Heart right ventricle (tissue), 16 donors: ENCODE measurements around the gene UBA3. TPM values are rescaled to one million over a fixed set of nuclear protein-coding genes. Genes with fewer than 3 reads are reported as not detected.
A peak's percentile ranks its signal among the peaks of the same experiment; 100 is the strongest.

Experiments used
- ATAC-seq, 8 donors: fragments of 200-7000 bp; cut with Tn5 transposase; one replicate each; pipeline ENCODE4 v1.9.1; 2020; ENCODE audit warnings: mild to moderate bottlenecking in 8 of 8, moderate library complexity in 8 of 8, moderate number of reproducible peaks in 1 of 8
- DNase-seq, 2 donors: peaks; one replicate each; pipeline ENCODE4 v3.0.0-alpha.2; 2020
- H3K27ac ChIP-seq, 10 donors: fragments of 200-600 bp; sonication (generic) in 2 of 10; one replicate each; pipeline versions ENCODE4 v1.5.0 to v1.8.0; 2020 to 2022; ENCODE audit warnings: mild to moderate bottlenecking in 3 of 10
- H3K27me3 ChIP-seq, 7 donors: fragments of 200-600 bp; one replicate each; pipeline ENCODE4 v1.8.0; 2021 to 2022; ENCODE audit warnings: mild to moderate bottlenecking in 2 of 7
- H3K36me3 ChIP-seq, 9 donors: fragments of 200-600 bp; sonication (generic) in 1 of 9; one replicate each; pipeline versions ENCODE4 v1.5.0 to v1.8.0; 2020 to 2022; ENCODE audit warnings: mild to moderate bottlenecking in 2 of 9
- H3K4me1 ChIP-seq, 9 donors: fragments of 200-600 bp; sonication (generic) in 1 of 9; one replicate each; pipeline versions ENCODE4 v1.5.0 to v1.8.0; 2020 to 2022; ENCODE audit warnings: mild to moderate bottlenecking in 4 of 9
- H3K4me3 ChIP-seq, 10 donors: fragments of 200-600 bp; sonication (generic) in 2 of 10; one replicate each; pipeline versions ENCODE4 v1.5.0 to v1.8.0; 2020 to 2022; ENCODE audit warnings: mild to moderate bottlenecking in 7 of 10, moderate library complexity in 2 of 10
- H3K9me3 ChIP-seq, 11 donors: fragments of 200-600 bp in 10 of 11; sonication (generic) in 2 of 11; one replicate each; pipeline versions ENCODE4 v1.5.0 to v1.8.0; 2013 to 2022; ENCODE audit warnings: mild to moderate bottlenecking in 2 of 11, control low read depth in 1 of 11, moderate library complexity in 1 of 11
- CTCF ChIP-seq, 9 donors: fragments of 200-600 bp; sonication (generic) in 2 of 9; IDR thresholded peaks; one replicate each; pipeline versions ENCODE4 v1.5.0 to v1.8.0; 2021 to 2022; ENCODE audit warnings: antibody characterized with exemption in 9 of 9, mild to moderate bottlenecking in 5 of 9, moderate library complexity in 1 of 9
- WGBS, 2 donors: extraction: QIAGEN DNeasy Blood & Tissue Kit; methylation state at CpG; one replicate each; pipeline ENCODE4 v1.1.7; 2013; ENCODE audit warnings: inconsistent platforms in 1 of 2; 5-methylcytosine and 5-hydroxymethylcytosine counted together
- intact Hi-C, 10 donors: fragments of 100-400 bp; cut with DNase I; formaldehyde crosslinking; loops; one replicate each; pipeline versions ENCODE4 v1.11.1 to v1.14.2; 2022
- polyA plus RNA-seq, 2 donors: library from polyadenylated mRNA; stranded (reverse); fragments of 200-250 nt; gene quantifications; one replicate each; pipeline ENCODE4 v1.2.3, GENCODE V29; 2013
- total RNA-seq, 10 donors: library from RNA; stranded (reverse); fragmentation: NEBNext Ultra II Directional in 3 of 10; extraction: Animal tissue kit (Norgen Biotek cat#: 25700) in 3 of 10; gene quantifications; one replicate each; pipeline versions ENCODE4 v1.2.1 to v1.2.4, GENCODE V29; 2021 to 2023
- donor health status: Arrhythmogenic right ventricular cardiomyopathy.
- donor health status: ischemic (EF 13 %, LVEDD 7.1; RV severe dilation, severe dysfunction).
- donor health status: healthy with polysubstance abuse.
- donor health status: DM: no; HTN: yes; CAD: no.
- donor health status: DM: no; HTN: no; CAD: no.
- donor health status: ischemic (EF 25% LVEDD 6.9; RV normal size, moderate dysfunction).
- donor health status: ischemic (EF 25% LVEDD 5.7; RV mildly dilated, moderate dysfunction).
- donor health status: healthy.
- donor health status: DM: yes; HTN: yes; CAD: no.
- donor health status: Ischemic cardiomyopathy.
- donor health status: ischemic (EF 35%, LVEDD 5.7; RV mildly dilated, moderate dysfunction).
- donor health status: nonischemic (EF 11% LVEDD 7.7; RV severe dilation, severe dysfunction).
- donor health status: DM: yes; HTN: yes; CAD: no.
- donor health status: PGD.
- donor health status: ischemic (EF 29% LVEDD 5.4; RV normal size, mild dysfunction).
- donor health status: nonischemic (EF 23%, LVEDD 6.1; RV moderate dilation, normal function).

Gene UBA3
- total and polyA plus RNA-seq, 12 donors = 36.7 to 119 (median 86.5) TPM

GRCh38 chr3:69044608-69045007 lies 35.6 kb downstream of the UBA3 start:
- DNase-seq = no peak
- H3K9me3 ChIP-seq = no peaks in the 10 kb centered on the region
- no peak overlapping the region for H3K4me3 ChIP-seq
- ATAC-seq = no peak
- H3K4me1 ChIP-seq = peaks cover 0 to 28% (median 19%) of the 10 kb centered on the region in 9 donors
- H3K36me3 ChIP-seq = peaks cover 0 to 98% (median 55%) of the 10 kb centered on the region in 9 donors
- WGBS, 2 donors = 94 to 95% methylated on average over 2 of the region's 2 CpGs
- no peak for TF ChIP-seq CTCF (IDR thresholded peaks at IDR 0.05)
- H3K27me3 ChIP-seq = no peaks in the 10 kb centered on the region
- intact Hi-C loops = no loop called here
- H3K27ac ChIP-seq = no peak overlapping the region

- peaks cover 0 to 6% (median 0%) of the 10 kb centered on the region in 9 donors for H3K4me1 ChIP-seq
- H3K9me3 ChIP-seq = no peaks in the 10 kb centered on the region
- no peak for DNase-seq
- WGBS, 2 donors = 90 to 95% methylated on average over 7 of the region's 7 CpGs
- TF ChIP-seq CTCF (IDR thresholded peaks at IDR 0.05) = no peak
- ATAC-seq = no peak
- H3K36me3 ChIP-seq = peaks cover 0 to 100% (median 68%) of the 10 kb centered on the region in 9 donors
- H3K27ac ChIP-seq = peak overlapping the region in 1 of 10 donors; percentile 61
- no peak overlapping the region for H3K4me3 ChIP-seq
- intact Hi-C loops = no loop called here
- no peaks in the 10 kb centered on the region for H3K27me3 ChIP-seq
Observed at GRCh38 chr3:69033470-69033869, 46.7 kb downstream of the UBA3 start.

DNA sequence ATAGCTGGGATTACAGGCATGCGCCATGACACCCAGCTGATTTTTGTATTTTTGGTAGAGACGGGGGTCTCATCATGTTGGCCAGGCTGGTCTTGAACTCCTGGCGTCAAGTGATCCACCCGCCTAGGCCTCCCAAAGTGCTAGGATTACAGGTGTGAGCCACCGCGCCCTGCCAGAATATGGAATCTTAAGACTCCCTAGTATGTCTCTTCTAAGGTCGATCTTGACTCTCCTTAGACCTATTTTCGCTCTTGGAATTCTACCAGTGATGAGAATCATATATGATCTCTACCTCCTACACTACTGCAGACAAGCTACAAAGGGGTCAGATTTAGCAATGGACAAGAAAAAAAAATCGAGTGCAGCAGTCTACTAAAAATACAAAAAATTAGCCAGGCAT lies 47.4 kb downstream of the UBA3 start:
- DNase-seq (no peak), ATAC-seq (no peak)
- Histone ChIP-seq H3K9me3 (no peaks in the 10 kb centered on the region), H3K4me3 (no peak overlapping the region), H3K27me3 (no peaks in the 10 kb centered on the region), H3K4me1 (peaks cover 0 to 6% (median 0%) of the 10 kb centered on the region in 9 donors), H3K27ac (peak overlapping the region in 1 of 10 donors; percentile 33), H3K36me3 (peaks cover 0 to 100% (median 61%) of the 10 kb centered on the region in 9 donors)
- intact Hi-C loops = no loop called here
- no peak for TF ChIP-seq CTCF (IDR thresholded peaks at IDR 0.05)
- WGBS, 2 donors = 97% methylated on average over 9 of the region's 9 CpGs

GRCh38 chr3:69032142-69032541 lies 48.0 kb downstream of the UBA3 start:
- intact Hi-C loops = no loop called here
- H3K4me1 ChIP-seq = peaks cover 0 to 6% (median 0%) of the 10 kb centered on the region in 9 donors
- 86 to 95% methylated on average over 2 of the region's 2 CpGs for WGBS, 2 donors
- H3K27me3 ChIP-seq = no peaks in the 10 kb centered on the region
- no peak overlapping the region for H3K4me3 ChIP-seq
- no peak for ATAC-seq
- no peak for DNase-seq
- no peaks in the 10 kb centered on the region for H3K9me3 ChIP-seq
- peaks cover 0 to 100% (median 61%) of the 10 kb centered on the region in 9 donors for H3K36me3 ChIP-seq
- no peak overlapping the region for H3K27ac ChIP-seq
- no peak for TF ChIP-seq CTCF (IDR thresholded peaks at IDR 0.05)
